ENCODE measurements around the gene RFX8. TPM values are rescaled to one million over a fixed set of nuclear protein-coding genes. Genes with fewer than 3 reads are reported as not detected.
"Not testable (repeated sequence)": the region's sequence is repeated elsewhere in the genome, so short reads cannot be mapped to it uniquely, and the experiment has no call there.

RFX8 gene
- total RNA-seq, 2 experiments from 2014 or later: 2.0 to 2.2 TPM

GRCh38 chr2:101478181-101479001, 3.5 kb upstream of the RFX8 start:
- peaks cover 6% of the 10 kb centered on the region for H3K27me3 Mint-ChIP-seq

GRCh38 chr2:101477556-101477955, 2.6 kb upstream of the RFX8 start:
- Mint-ChIP-seq H3K9me3 (no peaks in the 10 kb centered on the region), H3K36me3 (no peaks in the 10 kb centered on the region), H3K27ac (no peak overlapping the region), H3K4me3 (no peak overlapping the region), H3K27me3 (peaks cover 6% of the 10 kb centered on the region), H3K4me1 (peaks cover 52% of the 10 kb centered on the region)
- POLR2A ChIA-PET: no interaction called here
- DNase-seq: no peak
- ATAC-seq (ENCODE audit: low read depth): no peak

More at GRCh38 chr2:101478181-101479001, 3.5 kb upstream of the RFX8 start:
- ATAC-seq (ENCODE audit: low read depth) (no peak), DNase-seq (no peak)
- Mint-ChIP-seq H3K27ac (no peak overlapping the region), H3K9me3 (no peaks in the 10 kb centered on the region), H3K36me3 (no peaks in the 10 kb centered on the region), H3K4me3 (no peak overlapping the region), H3K4me1 (peaks cover 45% of the 10 kb centered on the region)
- POLR2A ChIA-PET: no interaction called here

- H3K9me3 Mint-ChIP-seq: no peaks in the 10 kb centered on the region
- H3K27ac Mint-ChIP-seq: no peak overlapping the region
- H3K27me3 Mint-ChIP-seq: peaks cover 6% of the 10 kb centered on the region
- POLR2A ChIA-PET: no interaction called here
- peaks cover 56% of the 10 kb centered on the region for H3K4me1 Mint-ChIP-seq
- DNase-seq (no peak), ATAC-seq (ENCODE audit: low read depth) (no peak)
- H3K36me3 Mint-ChIP-seq: no peaks in the 10 kb centered on the region
- no peak overlapping the region for H3K4me3 Mint-ChIP-seq
Measured at GRCh38 chr2:101476605-101477208, 1.8 kb upstream of the RFX8 start.

- Mint-ChIP-seq H3K4me3 (peak overlapping the region; percentile 84), H3K27ac (peak overlapping the region; percentile 95), H3K27me3 (no peaks in the 10 kb centered on the region), H3K36me3 (no peaks in the 10 kb centered on the region), H3K9me3 (no peaks in the 10 kb centered on the region), H3K4me1 (peaks cover 39% of the 10 kb centered on the region)
- ATAC-seq (ENCODE audit: low read depth) (peak; percentile 57), DNase-seq (peak; percentile 74)
- POLR2A ChIA-PET: interaction anchor here (0.5 to 2.4 kb wide), 13 partner anchors 9 to 355 kb away, joined by 3 to 14 read pairs (median 4); partner anchors contain the start of genes CNOT11 and MAP4K4
Measured at GRCh38 chr2:101473911-101474701, 806 bp downstream of the RFX8 start.

GRCh38 chr2:101473591-101473910, 1.4 kb downstream of the RFX8 start:
- Mint-ChIP-seq H3K4me3 (peak overlapping the region; percentile 81), H3K36me3 (no peaks in the 10 kb centered on the region), H3K9me3 (no peaks in the 10 kb centered on the region), H3K4me1 (peaks cover 39% of the 10 kb centered on the region), H3K27ac (peak overlapping the region; percentile 76), H3K27me3 (no peaks in the 10 kb centered on the region)
- POLR2A ChIA-PET: interaction anchor here (2.4 kb wide), 1 partner anchor 224 kb away, joined by 14 read pairs; the partner anchor contains the start of gene MAP4K4
- DNase-seq (no peak), ATAC-seq (ENCODE audit: low read depth) (no peak)

GRCh38 chr2:101469863-101470262, 5.0 kb downstream of the RFX8 start:
- no peak for ATAC-seq (ENCODE audit: low read depth)
- H3K4me1 Mint-ChIP-seq: peaks cover 23% of the 10 kb centered on the region
- H3K27ac Mint-ChIP-seq: no peak overlapping the region
- DNase-seq: no peak
- H3K27me3 Mint-ChIP-seq: no peaks in the 10 kb centered on the region
- H3K4me3 Mint-ChIP-seq: no peak overlapping the region
- POLR2A ChIA-PET: no interaction called here
- H3K9me3 Mint-ChIP-seq: no peaks in the 10 kb centered on the region
- peaks cover 8% of the 10 kb centered on the region for H3K36me3 Mint-ChIP-seq

GRCh38 chr2:101467306-101467705, 7.6 kb downstream of the RFX8 start:
- H3K27me3 Mint-ChIP-seq: no peaks in the 10 kb centered on the region
- no peak for ATAC-seq (ENCODE audit: low read depth)
- no peak overlapping the region for H3K4me3 Mint-ChIP-seq
- no peaks in the 10 kb centered on the region for H3K9me3 Mint-ChIP-seq
- peaks cover 18% of the 10 kb centered on the region for H3K4me1 Mint-ChIP-seq
- H3K36me3 Mint-ChIP-seq: peaks cover 13% of the 10 kb centered on the region
- no peak for DNase-seq
- POLR2A ChIA-PET: no interaction called here
- H3K27ac Mint-ChIP-seq: no peak overlapping the region

GRCh38 chr2:101466426-101466825, 8.5 kb downstream of the RFX8 start:
- Mint-ChIP-seq H3K9me3 (no peaks in the 10 kb centered on the region), H3K27me3 (no peaks in the 10 kb centered on the region), H3K27ac (no peak overlapping the region), H3K4me3 (no peak overlapping the region), H3K36me3 (peaks cover 13% of the 10 kb centered on the region), H3K4me1 (peaks cover 14% of the 10 kb centered on the region)
- DNase-seq (no peak), ATAC-seq (ENCODE audit: low read depth) (no peak)
- POLR2A ChIA-PET: interaction anchor here (0.7 kb wide), 1 partner anchor 129 kb away, joined by 5 read pairs; no protein-coding TSS in a partner anchor

- no peak overlapping the region for H3K4me3 Mint-ChIP-seq
- ATAC-seq (ENCODE audit: low read depth): no peak
- no peaks in the 10 kb centered on the region for H3K9me3 Mint-ChIP-seq
- DNase-seq: no peak
- no peaks in the 10 kb centered on the region for H3K27me3 Mint-ChIP-seq
- peaks cover 14% of the 10 kb centered on the region for H3K4me1 Mint-ChIP-seq
- H3K36me3 Mint-ChIP-seq: peaks cover 13% of the 10 kb centered on the region
- POLR2A ChIA-PET: no interaction called here
- H3K27ac Mint-ChIP-seq: no peak overlapping the region
Measured at GRCh38 chr2:101464841-101465240, 10.1 kb downstream of the RFX8 start.

- no peak overlapping the region for H3K4me3 Mint-ChIP-seq
- H3K27me3 Mint-ChIP-seq: no peaks in the 10 kb centered on the region
- no peaks in the 10 kb centered on the region for H3K9me3 Mint-ChIP-seq
- peaks cover 14% of the 10 kb centered on the region for H3K4me1 Mint-ChIP-seq
- DNase-seq: no peak
- ATAC-seq (ENCODE audit: low read depth): no peak
- H3K27ac Mint-ChIP-seq: no peak overlapping the region
- peaks cover 13% of the 10 kb centered on the region for H3K36me3 Mint-ChIP-seq
- POLR2A ChIA-PET: interaction anchor here (0.6 kb wide), 1 partner anchor 892 kb away, joined by 3 read pairs; no protein-coding TSS in a partner anchor
Measured at GRCh38 chr2:101463911-101464641, 10.8 kb downstream of the RFX8 start.

- DNase-seq: no peak
- no peak overlapping the region for H3K4me3 Mint-ChIP-seq
- H3K27me3 Mint-ChIP-seq: no peaks in the 10 kb centered on the region
- POLR2A ChIA-PET: interaction anchor here (0.6 kb wide), 1 partner anchor 893 kb away, joined by 3 read pairs; no protein-coding TSS in a partner anchor
- peaks cover 14% of the 10 kb centered on the region for H3K4me1 Mint-ChIP-seq
- no peak overlapping the region for H3K27ac Mint-ChIP-seq
- H3K36me3 Mint-ChIP-seq: peaks cover 13% of the 10 kb centered on the region
- no peaks in the 10 kb centered on the region for H3K9me3 Mint-ChIP-seq
- ATAC-seq (ENCODE audit: low read depth): no peak
Measured at GRCh38 chr2:101463421-101463820, 11.5 kb downstream of the RFX8 start.

- ATAC-seq (ENCODE audit: low read depth) (no peak), DNase-seq (no peak)
- Mint-ChIP-seq H3K9me3 (peaks cover 4% of the 10 kb centered on the region), H3K4me3 (no peak overlapping the region), H3K36me3 (peaks cover 10% of the 10 kb centered on the region), H3K4me1 (peaks cover 11% of the 10 kb centered on the region), H3K27ac (no peak overlapping the region), H3K27me3 (peaks cover 3% of the 10 kb centered on the region)
- POLR2A ChIA-PET: no interaction called here
Measured at GRCh38 chr2:101461381-101461780, 13.5 kb downstream of the RFX8 start.

- H3K27ac Mint-ChIP-seq; H3K4me1 Mint-ChIP-seq; H3K4me3 Mint-ChIP-seq; POLR2A ChIA-PET; ATAC-seq (ENCODE audit: low read depth); H3K36me3 Mint-ChIP-seq; DNase-seq; H3K27me3 Mint-ChIP-seq: not testable (repeated sequence)
- peaks cover 19% of the 10 kb centered on the region for H3K9me3 Mint-ChIP-seq
Measured at GRCh38 chr2:101454408-101454807, 20.5 kb downstream of the RFX8 start.
